A673 (cell line): Measurements from ENCODE around the gene YIPF2. TPM values are rescaled to one million over a fixed set of nuclear protein-coding genes. Genes with fewer than 3 reads are reported as not detected.

Source experiments
- BruUV-seq: library from RNA; stranded (reverse); fragments of 400-500 nt; replicated peaks from 2 replicates; lab custom pipeline; 2021; lab: Mats Ljungman, UMichigan
- CTCF ChIA-PET: fragments of 300-600 bp; sonication (Branson Sonifier 250); formaldehyde crosslinking; loops from one replicate; lab custom pipeline; 2022; ENCODE audit warnings: antibody characterized with exemption; lab: Charles Lee
- POLR2A ChIA-PET: fragments of 300-600 bp; sonication (Branson Sonifier 250); formaldehyde crosslinking; loops from one replicate; lab custom pipeline; 2022; ENCODE audit warnings: antibody characterized with exemption; ENCODE audit not compliant: low non-redundant PET; lab: Charles Lee
- DNase-seq: peaks from one replicate; pipeline ENCODE4 v3.0.0-alpha.2; 2015; ENCODE audit warnings: low spot score
- H3K27ac ChIP-seq: fragments of 200-600 bp; sonication (generic); 2 replicates; pipeline ENCODE4 v1.5.1; 2016; ENCODE audit warnings: mixed run types, low read depth, mild to moderate bottlenecking, mixed read lengths, antibody characterized with exemption, low read length; ENCODE audit not compliant: poor library complexity, severe bottlenecking
- H3K27me3 ChIP-seq: fragments of 200-600 bp; sonication (generic); replicated peaks from 2 replicates; pipeline ENCODE4 v1.6.1; 2017; ENCODE audit warnings: mixed run types, low read depth, mild to moderate bottlenecking, mixed read lengths, antibody characterized with exemption, low read length; ENCODE audit not compliant: insufficient read depth, poor library complexity
- H3K36me3 ChIP-seq: fragments of 200-600 bp; sonication (generic); 2 replicates; pipeline ENCODE4 v1.6.1; 2016; ENCODE audit warnings: mixed run types, mild to moderate bottlenecking, mixed read lengths, antibody characterized with exemption, low read length; ENCODE audit not compliant: insufficient read depth, poor library complexity, severe bottlenecking
- H3K4me1 ChIP-seq: fragments of 200-600 bp; sonication (generic); 2 replicates; pipeline ENCODE4 v1.6.1; 2017; ENCODE audit warnings: mixed run types, mild to moderate bottlenecking, mixed read lengths, antibody characterized with exemption, low read length; ENCODE audit not compliant: insufficient read depth, poor library complexity, severe bottlenecking
- H3K4me3 ChIP-seq: fragments of 200-600 bp; sonication (generic); 2 replicates; pipeline ENCODE4 v1.5.1; 2016; ENCODE audit warnings: low read depth, mixed run types, mild to moderate bottlenecking, mixed read lengths, low read length; ENCODE audit not compliant: poor library complexity, severe bottlenecking
- H3K9me3 ChIP-seq: fragments of 200-600 bp; sonication (generic); 2 replicates; pipeline ENCODE4 v1.6.1; 2016; ENCODE audit warnings: mixed run types, low read depth, mild to moderate bottlenecking, mixed read lengths, antibody characterized with exemption, low read length; ENCODE audit not compliant: poor library complexity, severe bottlenecking
- EZH2 ChIP-seq: fragments of 200-600 bp; sonication (generic); IDR thresholded peaks from 2 replicates; pipeline ENCODE4 v1.6.1; 2017; ENCODE audit warnings: borderline replicate concordance, low read depth, mild to moderate bottlenecking, mixed read lengths, antibody characterized with exemption, low read length; ENCODE audit not compliant: poor library complexity, severe bottlenecking
- intact Hi-C: fragments of 100-400 bp; cut with micrococcal nuclease; formaldehyde crosslinking; loops from one replicate; pipeline ENCODE4 v1.10.0; 2022; ENCODE audit not compliant: unreplicated experiment
- total RNA-seq: library from RNA; stranded (reverse); gene quantifications from 2 replicates; pipeline ENCODE4 v1.2.3, GENCODE V29; 2021
- TF ChIP-seq, protein P1 (sequence below): fragments of 300-800, 200-600 bp; sonication (generic); conservative IDR thresholded peaks from 2 replicates; pipeline ENCODE4 v1.5.1; 2017; ENCODE audit warnings: low read depth, mild to moderate bottlenecking, antibody characterized with exemption, low read length, moderate library complexity, mixed read lengths

Gene YIPF2
- total RNA-seq, 1 experiment from 2014 or later = 24.5 TPM

DNA sequence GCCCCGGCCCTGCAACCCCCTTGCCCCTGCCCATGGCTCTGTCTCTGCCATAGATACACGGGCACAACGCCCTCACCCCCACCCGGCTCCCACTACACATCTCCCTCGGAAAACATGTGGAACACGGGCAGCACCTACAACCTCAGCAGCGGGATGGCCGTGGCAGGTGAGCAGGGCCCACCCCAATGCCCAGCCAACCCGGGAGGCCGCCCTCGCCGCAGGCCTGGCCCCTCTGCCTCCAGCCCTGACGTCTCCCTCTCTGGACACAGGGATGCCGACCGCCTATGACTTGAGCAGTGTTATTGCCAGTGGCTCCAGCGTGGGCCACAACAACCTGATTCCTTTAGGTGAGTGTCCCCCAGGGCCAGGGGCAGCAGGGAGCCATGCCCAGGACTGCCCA lies 7.7 kb downstream of the YIPF2 start:
- no peak for DNase-seq
- Histone ChIP-seq H3K4me3 (no peak overlapping the region), H3K9me3 (no peaks in the 10 kb centered on the region), H3K27ac (no peak overlapping the region), H3K4me1 (no peaks in the 10 kb centered on the region), H3K27me3 (no peaks in the 10 kb centered on the region), H3K36me3 (peaks cover 44% of the 10 kb centered on the region)
- no TSS peak for BruUV-seq
- intact Hi-C loops = no loop called here
- POLR2A ChIA-PET = no interaction called here
- CTCF ChIA-PET = no interaction called here
- TF ChIP-seq, protein P1, sequence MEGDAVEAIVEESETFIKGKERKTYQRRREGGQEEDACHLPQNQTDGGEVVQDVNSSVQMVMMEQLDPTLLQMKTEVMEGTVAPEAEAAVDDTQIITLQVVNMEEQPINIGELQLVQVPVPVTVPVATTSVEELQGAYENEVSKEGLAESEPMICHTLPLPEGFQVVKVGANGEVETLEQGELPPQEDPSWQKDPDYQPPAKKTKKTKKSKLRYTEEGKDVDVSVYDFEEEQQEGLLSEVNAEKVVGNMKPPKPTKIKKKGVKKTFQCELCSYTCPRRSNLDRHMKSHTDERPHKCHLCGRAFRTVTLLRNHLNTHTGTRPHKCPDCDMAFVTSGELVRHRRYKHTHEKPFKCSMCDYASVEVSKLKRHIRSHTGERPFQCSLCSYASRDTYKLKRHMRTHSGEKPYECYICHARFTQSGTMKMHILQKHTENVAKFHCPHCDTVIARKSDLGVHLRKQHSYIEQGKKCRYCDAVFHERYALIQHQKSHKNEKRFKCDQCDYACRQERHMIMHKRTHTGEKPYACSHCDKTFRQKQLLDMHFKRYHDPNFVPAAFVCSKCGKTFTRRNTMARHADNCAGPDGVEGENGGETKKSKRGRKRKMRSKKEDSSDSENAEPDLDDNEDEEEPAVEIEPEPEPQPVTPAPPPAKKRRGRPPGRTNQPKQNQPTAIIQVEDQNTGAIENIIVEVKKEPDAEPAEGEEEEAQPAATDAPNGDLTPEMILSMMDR = no peak
- TF ChIP-seq EZH2 = no peak

DNA sequence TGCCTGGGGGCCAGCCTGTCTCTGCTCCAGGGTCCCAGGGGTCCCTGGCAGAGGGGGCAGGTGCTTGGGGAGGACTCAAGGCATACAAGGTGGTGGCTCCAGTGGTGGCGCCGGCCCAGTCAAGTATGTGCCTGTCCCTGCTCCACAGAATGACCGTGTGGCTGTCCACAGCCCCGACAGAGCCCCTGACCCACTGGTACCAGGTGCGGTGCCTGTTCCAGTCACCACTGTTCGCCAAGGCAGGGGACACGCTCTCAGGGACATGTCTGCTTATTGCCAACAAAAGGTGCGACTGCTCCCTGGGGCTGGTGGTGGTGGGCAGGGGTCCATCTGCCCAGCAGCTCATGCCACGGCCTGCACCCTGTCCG lies 8.2 kb downstream of the YIPF2 start:
- peaks cover 44% of the 10 kb centered on the region for H3K36me3 ChIP-seq
- H3K27me3 ChIP-seq = no peaks in the 10 kb centered on the region
- H3K9me3 ChIP-seq = no peaks in the 10 kb centered on the region
- no peak overlapping the region for H3K4me3 ChIP-seq
- POLR2A ChIA-PET = no interaction called here
- CTCF ChIA-PET = no interaction called here
- BruUV-seq = no TSS peak
- DNase-seq = no peak
- H3K4me1 ChIP-seq = no peaks in the 10 kb centered on the region
- TF ChIP-seq, protein P1 = no peak
- no peak for TF ChIP-seq EZH2
- no peak overlapping the region for H3K27ac ChIP-seq
- intact Hi-C loops = no loop called here

DNA sequence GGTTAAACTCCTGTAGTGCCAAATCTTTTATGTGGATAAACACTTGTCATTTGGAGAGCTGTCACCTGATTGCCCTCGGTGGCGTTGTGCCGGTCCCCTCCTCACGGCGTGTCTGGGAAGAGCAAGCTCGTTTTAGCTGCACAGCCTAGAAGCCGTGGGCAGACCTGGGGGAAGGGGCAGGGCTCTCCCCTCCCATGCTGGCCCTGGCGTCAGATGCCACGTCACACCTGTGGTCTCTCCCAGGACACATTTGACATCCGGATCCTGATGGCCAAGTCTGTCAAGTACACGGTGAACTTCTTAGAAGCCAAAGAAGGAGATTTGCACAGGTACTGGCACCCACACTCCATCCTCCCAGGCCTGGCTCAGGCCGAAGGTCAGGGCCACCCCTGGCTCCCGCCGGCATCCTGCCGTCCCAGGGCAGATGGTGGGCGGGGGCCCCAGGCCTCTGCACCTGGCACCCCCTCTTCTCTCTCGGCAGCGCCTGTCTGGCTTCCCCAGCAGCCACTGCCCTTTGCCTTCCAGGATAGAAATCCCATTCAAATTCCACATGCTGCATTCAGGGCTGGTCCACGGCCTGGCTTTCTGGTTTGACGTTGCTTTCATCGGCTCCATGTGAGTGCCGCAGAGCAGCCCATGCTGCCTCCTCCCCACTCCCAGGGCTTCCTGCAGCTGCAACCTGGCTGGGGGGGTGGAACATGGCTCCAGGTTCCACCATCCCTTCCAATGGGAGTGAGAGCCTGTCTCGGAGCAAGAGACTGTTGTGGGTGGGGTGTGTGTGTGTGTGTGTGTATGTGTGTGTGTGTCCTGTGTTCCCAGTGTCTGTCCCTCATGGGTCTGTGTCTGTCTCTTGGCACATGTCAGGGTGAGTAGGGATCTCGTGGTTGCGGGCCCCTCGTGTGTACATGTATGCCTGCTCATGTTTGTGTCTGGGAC lies 8.8 kb downstream of the YIPF2 start:
- ChIA-PET CTCF (no interaction called here), POLR2A (no interaction called here)
- no peak for DNase-seq
- Histone ChIP-seq H3K27me3 (no peaks in the 10 kb centered on the region), H3K27ac (no peak overlapping the region), H3K4me1 (no peaks in the 10 kb centered on the region), H3K9me3 (no peaks in the 10 kb centered on the region), H3K36me3 (peaks cover 44% of the 10 kb centered on the region), H3K4me3 (no peak overlapping the region)
- BruUV-seq = no TSS peak
- no peak for TF ChIP-seq EZH2
- TF ChIP-seq, protein P1 = no peak
- intact Hi-C loops = no loop called here
